NCI-H187 treated with DMSO at 0.1 percent for 48 hours (cell line): Measurements from ENCODE around the gene PJA1.

Experiments used
- DNase-seq: peaks from one replicate; lab custom pipeline; 2025; lab: John Stamatoyannopoulos, UW

The PJA1 gene, protein sequence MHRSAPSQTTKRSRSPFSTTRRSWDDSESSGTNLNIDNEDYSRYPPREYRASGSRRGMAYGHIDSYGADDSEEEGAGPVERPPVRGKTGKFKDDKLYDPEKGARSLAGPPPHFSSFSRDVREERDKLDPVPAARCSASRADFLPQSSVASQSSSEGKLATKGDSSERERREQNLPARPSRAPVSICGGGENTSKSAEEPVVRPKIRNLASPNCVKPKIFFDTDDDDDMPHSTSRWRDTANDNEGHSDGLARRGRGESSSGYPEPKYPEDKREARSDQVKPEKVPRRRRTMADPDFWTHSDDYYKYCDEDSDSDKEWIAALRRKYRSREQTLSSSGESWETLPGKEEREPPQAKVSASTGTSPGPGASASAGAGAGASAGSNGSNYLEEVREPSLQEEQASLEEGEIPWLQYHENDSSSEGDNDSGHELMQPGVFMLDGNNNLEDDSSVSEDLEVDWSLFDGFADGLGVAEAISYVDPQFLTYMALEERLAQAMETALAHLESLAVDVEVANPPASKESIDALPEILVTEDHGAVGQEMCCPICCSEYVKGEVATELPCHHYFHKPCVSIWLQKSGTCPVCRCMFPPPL

DNA sequence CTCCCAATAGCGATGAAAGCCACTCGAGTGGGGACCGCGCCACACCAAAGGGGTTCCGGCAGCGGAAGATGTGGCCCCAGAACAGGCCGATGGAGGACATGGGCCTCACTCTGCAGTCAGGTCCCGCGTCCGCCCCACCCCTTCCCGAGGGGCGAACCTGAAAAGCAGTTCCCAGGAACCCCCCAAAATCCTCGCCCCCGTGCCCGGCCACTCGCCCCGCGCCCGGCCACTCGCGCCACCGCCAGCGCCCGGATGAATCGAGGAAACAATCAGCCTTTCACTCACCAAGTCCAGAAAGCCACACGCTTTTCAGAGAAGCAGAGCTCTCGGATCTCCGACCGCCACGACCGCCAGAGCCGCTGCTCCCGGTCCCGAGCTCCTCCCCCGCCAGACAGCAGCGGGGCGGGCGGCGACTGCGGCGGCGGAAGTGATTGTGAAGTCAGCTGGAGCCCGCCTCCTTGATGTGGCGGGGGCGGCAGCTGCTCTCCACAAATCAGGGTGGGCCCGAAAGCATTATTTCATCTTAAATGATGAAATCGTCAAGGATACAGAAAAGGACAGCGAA, at the start of gene PJA1:
Gene PJA1 (minus strand): TSS at position 367 of the 565 bp plus-strand sequence. CDS start 2,380 bp downstream, outside the sequence.
- DNase-seq, result no peak

DNA sequence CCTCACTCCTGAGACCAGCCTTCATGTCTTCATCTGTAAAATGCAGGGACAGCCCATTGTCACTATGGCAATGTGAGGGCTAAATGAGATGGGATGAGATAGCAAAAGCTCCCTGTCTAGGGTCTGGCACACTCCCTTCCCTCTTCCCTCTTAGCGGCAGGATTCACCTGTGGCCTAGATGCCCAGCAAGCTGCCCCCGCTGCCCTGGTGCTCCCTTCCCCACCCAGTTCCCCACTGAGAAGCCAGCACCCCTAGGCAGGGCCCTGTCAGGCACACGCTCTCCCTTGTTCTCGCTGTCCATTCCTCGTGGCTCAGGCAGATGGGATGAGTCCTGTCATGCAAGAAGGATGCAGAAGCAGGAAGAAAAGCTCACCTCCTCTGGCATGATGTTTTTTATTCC, 49.2 kb upstream of the PJA1 start:
- no peak for DNase-seq

DNA sequence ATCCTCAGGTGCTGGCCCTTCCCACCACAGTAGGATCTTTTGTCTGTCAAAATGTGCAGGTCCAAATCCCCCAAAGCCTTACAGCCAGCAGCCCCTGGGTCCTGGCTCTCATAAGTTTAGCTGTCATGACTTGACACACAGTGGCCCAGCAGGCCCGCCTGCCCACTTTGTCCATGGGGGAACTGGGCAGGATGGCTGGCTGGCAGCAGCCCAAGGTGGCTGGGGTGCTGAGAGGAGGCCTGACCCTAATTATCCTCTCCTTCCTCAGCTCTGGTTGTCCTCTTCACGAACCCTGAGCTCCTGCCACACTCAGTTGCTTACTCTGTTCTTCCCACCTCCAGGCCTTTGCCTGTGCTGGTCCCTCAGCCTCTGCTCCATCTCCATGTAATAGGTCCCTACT, 46.4 kb upstream of the PJA1 start:
- no peak for DNase-seq

DNA sequence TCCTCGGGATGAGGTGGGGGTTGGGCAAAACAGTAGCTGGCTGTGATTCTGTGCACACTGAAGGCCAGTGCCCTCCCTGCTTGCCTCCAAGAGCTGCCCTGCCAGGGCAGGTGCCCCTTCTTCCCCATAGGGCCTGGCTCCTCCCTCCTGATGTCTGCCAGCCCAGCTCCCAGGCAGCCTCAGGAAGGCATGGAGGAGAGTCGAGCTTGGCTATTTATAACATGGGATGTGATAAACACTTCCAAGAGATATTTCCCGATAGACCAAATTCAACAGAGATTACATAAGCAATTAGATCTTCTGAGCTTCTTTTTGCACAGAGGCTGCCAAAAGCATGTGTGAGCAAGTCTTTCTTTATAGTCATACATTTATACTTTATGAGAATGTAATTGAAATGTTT, 45.3 kb upstream of the PJA1 start:
- no peak for DNase-seq

DNA sequence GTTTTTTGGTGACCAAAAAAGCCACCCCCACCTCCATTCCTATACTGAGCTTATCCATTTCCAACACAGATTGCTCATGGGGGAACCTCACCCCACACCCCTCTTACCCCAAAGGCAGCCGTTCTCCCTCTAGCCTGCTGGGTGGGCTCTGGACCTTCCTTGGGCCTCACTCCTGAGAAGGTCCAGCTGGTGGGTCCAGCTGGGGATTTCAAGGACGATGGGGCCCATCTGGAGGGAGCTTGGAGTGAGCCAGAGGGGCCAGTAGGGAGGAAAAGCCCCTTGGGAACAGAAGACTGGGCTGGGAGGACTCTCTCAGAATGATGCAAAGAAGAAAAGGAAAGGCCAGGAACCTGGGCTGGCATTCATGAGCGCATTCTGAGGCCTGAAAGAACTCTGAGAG, 42.0 kb upstream of the PJA1 start:
- DNase-seq, result no peak

DNA sequence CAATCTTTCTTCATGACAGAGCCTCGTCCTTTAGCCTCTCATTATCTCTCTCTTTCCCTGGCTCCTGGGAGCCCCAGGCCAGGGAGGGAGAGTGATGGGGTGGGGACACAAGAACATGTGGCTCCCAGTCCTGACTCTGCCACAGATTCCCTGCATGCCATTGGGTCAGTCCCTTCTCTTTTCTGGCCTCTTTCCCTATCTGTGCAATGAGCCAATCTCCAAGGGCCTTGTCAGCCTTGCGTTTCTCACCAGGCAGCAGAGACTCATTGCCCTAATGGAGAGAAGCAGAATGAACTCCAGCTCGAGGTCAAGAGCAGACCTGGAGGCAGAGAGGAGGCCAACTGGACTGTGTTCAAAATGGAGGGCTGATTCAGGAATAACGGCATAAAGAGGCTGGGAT, 38.4 kb upstream of the PJA1 start:
- no peak for DNase-seq

DNA sequence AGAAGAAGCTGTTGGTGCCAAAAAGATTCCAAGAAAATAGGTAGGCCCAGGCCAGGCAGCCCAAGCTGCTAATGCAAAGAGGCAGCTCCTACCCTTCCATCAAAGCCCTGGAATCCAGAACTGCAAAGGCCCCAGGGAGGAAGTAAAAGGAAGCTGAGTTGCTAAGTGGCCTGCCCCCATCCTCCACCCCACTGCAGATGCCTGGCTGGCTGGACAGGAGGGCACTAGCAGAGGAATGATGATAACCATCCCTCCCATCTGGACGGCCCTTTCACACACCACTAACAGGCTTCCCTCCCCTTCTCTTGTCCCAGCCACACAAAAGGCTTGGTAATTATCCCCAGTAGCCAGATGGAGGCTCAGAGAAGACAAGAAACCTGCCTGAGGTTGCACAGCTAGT, 32.4 kb upstream of the PJA1 start:
- DNase-seq, result no peak

DNA sequence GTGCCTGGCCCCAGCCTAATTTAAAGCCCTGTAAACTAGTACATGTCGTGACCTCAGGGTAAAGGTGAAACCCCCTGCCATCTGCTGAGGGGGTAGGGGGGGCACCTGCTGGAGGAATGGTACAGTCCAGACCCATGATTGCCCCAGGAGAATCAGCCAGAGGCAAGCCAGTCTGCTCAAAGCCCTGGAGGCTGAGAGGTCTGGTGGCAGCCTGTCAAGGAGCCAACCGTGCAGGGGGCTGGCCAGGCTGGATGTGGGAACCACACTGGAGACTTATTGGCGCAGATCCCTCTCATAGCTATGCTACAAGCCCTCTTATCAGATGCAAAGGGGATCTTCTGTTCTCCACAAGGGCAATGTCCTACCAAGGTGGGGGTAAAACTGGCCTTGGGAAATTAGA, 31.4 kb upstream of the PJA1 start:
- no peak for DNase-seq

DNA sequence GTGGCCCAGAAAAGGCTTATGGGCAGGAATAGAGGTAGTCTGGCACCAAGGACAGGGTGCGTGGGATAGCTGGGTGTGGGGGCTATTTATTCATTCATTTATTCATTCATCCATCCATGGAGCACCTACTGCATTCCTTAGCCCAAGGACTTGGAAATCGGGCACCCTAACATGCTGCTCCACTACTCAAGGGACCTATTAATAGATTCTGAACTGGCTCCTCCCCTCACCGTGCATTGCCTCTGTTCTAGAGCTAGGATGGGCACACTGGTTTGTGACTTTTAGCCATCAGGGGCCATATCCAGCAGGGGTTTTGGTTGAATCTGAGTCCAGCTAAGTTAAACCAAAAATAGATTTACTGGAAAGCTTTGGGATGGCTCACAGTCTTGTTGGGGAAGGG, 30.6 kb upstream of the PJA1 start:
- DNase-seq, result no peak

DNA sequence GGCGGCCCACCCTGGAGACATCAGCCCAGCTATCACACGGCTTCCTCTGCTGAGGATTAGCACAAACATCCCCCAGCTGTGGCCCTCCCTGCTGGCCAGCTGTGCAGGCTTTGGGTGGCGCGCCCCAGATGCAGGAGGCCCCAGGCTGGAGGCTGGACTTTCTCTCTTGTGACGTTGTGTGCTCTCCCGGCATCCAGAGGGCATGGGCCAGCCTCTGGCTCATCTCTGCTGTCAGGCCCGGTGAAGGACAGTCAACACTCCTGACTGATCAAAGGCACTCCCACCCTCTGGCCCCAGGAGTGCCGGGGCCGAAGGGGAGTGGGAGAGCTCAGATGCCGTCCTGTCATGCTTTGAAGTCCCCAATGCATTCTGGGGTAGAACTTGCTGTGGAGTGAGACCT, 29.9 kb upstream of the PJA1 start:
- no peak for DNase-seq

DNA sequence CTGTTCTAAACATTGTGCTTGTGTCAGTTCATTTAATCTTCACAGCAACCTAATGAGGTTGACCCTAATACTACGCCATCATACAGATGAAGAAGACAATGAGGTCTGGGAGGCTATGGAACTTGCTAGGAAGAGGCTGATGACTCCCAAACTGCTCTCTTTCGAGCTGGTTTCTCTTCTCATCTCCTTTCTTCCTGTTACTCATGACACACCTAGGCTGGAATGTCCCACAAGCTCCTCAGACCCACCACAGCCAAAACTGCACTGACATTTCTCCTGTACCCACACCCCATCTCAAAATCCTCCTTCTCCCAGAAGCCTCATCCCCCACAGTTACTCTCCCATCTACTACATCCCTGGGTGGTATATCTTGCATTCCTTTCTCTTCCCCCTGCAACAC, 27.4 kb upstream of the PJA1 start:
- DNase-seq, result no peak

DNA sequence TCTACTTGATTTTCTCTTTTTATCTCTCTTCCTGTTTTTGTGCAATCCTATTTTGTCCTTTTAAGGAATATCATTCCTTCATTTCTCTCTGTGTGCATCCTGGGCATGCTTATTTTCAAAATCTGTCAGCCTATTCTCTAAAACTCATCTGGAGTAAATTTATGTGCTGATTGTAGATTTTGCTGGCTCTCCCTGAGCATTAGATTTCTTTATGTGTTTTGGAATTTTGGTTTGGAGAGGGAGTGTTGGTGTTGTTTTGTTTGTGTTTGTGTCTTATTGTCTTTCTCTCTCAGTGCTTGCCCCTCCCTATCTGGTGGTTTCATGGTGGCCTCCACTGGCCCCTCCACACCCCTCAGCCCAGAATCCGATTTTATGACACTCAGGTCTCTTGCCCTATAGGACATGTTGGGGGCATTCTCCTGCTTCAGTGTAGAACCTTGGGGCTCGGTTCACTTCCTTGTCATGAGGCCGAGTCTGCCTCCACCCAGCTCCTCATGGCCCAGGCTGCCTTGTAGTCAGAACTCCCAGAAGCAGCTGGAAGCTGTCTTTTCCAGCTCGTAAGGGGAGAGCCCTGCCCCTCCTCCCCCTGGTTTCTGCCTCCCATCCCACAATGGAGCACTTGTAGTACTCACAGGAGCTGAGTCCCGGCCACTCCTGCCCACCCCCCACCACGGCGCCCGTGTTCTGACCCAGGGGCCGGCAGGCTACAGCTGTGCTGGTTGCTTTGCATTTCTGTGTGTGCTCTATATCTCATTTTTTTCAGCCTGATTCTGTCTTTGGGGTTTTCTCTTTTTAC, 24.5 kb upstream of the PJA1 start:
- no peak for DNase-seq

DNA sequence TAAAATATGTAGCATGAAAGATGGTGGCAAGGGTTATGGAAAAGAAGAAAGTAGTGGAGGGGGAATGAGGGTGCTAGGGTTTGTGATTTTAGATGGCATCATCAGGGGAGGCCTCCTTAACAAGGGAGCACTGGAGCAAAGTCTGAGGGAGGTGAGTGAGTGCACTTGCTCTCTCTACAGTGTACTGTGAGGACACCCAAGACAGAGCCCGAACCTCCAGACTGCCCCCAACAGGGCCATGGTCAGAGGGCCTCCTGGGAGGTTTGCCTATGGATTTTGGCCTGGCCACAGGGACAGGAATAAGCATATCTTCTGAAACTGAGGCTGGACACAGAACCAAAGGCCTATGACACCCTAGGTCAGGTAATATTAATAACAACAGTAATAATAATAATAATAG, 21.4 kb upstream of the PJA1 start:
- no peak for DNase-seq

DNA sequence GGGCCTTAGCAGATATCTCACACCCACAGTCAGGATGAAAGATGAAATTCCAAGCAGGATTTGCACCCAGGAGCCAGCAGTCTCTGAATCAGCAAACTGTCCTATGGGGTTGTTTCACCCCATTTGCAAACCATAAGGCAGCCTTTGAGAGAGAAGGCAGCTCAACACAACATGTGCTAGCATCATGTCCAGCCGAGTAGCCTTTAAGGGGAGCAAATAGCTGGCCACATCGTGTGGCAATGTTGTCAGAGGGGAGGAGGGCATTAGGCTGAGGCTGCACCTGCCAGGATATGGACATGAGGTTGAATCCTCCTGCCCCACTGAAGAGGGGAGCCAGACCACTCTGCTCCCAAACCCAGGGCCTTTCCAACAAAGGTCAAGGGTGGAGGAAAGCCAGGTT, 20.6 kb upstream of the PJA1 start:
- DNase-seq, result no peak

DNA sequence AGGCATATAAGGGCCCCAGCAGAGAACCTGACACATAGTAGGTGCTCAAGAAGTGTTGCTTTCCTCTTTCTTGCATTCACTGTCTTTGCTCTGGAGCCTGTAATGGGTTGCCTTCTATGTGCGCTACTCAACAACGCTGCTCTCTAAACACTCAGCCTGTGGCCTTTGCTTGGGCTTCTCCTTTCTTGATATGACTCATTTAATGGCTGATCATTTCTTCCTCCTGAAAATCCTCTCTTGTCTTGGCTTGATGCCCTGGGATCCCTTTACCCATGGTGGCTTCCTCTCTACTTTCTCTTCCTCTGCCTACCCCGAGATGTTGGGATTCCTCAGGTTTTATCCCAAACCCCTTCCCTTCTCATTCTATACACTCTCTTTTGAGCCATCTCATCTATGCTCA, 19.9 kb upstream of the PJA1 start:
- no peak for DNase-seq

DNA sequence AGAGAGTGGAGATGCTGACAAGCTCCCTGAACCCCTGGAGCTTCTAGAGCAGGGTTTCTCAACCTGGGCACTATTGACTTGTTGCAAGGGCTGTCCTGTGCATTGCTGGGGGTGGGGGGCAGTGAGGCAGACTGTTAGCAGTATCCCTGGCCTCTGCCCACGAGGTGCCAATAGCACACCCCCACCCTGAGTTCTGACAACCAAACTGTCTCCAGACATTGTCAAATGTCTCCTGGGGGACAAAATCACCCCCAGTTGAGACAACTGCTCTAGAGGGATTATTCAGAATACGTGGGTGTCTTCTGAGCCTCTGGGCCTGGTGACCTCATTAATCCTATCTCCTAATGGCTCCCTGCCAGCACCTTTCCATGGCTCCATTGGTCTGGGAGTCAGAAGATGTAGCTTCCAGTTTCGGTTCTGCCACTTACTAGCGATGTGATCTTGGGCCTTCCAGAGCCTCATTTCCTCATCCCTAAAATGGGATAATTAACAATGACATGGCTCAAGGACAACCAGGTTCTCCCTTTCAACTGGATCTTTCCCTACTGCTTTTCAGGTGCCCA, 17.6 kb upstream of the PJA1 start:
- no peak for DNase-seq

DNA sequence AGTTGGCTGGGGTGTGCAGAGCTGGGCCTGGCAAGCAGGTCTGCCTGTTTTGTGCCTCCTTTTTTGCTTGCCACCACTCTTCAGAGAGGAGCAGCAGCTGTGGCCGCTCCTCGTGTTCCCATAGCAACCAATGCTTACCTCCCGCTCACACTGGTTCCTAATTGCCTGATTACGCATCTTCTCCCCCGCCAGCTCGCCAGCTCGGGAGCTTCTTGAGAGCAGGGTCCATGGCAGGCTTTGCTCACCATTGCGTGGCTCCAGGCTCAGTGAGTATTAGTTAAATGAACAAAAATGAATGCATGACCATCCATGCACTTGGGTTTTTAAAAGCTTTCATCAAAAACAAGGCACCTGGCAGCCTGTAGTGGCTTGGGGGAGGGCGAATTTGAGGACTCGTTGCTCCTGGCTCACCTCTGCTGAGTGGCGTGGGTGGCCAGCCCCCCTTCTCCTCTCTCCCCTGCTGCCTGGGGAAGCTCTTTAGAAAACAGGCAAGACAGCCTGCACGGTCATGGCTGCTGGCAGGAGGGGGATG, 14.2 kb upstream of the PJA1 start:
- peak; percentile 31 for DNase-seq

DNA sequence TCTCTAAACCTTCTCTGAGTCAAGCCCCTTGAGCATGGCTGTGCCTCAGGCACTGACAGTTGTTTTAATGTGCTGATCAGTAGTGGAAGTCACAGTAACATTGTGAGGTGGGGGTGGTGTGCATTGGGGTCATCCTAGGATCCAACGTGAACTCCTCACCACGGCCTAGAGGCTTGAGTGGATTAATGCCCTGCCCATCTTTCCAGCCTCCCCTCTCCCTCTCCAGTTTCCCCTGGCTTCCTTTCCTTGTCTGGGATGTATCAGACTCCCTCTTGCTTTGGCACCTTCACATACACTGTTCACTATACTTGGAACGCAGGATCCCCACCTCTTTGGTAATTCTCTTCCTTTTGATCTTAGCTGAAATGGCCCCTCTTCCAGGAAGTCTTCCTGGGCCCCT, 13.3 kb upstream of the PJA1 start:
- no peak for DNase-seq

DNA sequence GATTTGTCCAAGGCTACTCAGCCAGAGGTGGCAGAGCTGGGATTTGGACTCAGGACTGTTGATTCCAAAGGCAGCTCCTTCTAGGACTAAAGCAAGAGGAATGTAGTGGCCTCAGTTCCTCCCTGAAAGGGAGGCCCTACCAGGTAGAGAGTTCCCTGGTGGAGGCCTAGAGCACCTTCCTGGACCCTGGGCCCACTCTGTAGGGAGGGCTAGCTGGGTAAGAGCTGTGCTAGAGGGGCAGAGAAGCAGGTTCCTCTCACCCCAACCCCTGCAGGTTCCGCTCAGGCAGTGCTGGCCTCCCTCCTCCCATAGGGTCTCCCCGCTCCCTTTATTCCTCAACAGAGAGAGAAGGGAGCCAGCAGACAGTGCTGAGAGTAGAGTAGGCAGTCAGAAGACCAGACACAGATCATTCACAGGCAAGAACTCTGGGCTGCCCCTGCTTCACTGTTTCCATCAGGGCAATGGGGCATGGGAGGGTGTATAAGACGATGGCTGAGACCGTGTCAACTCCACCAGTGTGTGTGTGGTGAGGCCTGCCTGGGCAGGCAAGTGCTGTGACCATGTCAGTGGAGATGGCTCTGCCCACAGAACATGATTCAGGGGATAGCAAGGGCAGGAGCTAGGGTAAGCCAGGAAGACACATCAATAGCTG, 12.4 kb upstream of the PJA1 start:
- DNase-seq, result no peak

DNA sequence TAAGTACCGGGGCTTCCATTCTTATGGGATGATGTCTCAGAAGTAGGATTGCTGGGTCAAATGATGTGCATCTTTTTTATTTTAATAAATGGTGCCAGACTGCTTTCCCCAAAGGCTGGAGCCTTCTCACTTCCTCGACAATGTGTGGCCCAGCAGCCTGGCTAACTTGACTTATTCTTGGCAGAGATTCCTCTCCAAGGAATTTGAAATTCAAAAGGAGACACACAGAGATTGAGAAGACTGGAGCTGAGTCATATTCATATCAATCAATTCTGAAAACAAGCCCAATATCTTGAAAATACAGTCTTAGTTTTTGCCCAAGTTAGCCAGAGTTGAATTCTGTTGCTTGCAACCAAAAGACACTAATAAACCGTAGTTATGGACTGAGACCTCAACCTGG, 10.8 kb upstream of the PJA1 start:
- no peak for DNase-seq

DNA sequence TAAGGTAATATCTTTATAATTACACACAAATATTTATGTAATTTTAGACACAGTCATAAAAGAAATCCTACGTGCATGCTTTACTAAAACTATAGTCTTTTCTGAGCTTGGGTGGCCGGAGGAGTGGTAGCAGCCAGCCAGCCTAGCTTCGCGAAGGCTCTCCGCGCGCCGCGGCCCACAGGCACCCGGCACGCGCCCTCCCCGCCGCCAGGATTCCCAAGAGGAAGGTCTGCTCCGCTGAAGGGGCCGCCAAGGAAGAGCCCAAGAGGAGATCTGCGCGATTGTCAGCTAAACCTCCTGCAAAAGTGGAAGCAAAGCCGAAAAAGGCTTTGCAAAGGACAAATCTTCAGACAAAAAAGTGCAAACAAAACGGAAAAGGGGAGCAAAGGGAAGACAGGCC, 8.7 kb upstream of the PJA1 start:
- DNase-seq, result no peak

DNA sequence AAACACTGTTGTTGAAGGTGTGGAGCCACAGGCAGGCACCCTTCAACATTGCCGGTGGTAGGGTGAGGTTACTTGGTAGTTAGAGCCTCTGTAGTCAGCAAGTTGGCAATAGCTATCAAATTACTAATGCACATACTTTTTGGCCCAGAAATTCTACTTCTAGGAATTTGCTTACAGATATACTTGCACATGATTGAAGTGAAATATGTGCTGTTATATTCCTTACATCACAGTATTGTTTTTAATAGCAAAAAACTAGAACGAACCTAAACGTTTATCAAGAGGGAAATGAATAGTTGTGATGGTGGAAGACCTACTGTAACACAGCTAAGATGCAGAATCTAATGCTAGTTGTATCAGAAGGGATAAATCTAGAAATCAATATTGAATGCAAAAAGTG, 7.7 kb upstream of the PJA1 start:
- DNase-seq, result no peak
